Limb (tissue), 2 donors: ENCODE measurements around the gene SLC5A11.
"Not testable (repeated sequence)": the region's sequence is repeated elsewhere in the genome, so short reads cannot be mapped to it uniquely, and the experiment has no call there.

ENCODE experiments used
- DNase-seq, 2 donors: peaks; one replicate each; pipeline ENCODE4 v3.0.0-alpha.2; 2016; ENCODE audit errors: extremely low spot score in 2 of 2

SLC5A11 gene

DNA sequence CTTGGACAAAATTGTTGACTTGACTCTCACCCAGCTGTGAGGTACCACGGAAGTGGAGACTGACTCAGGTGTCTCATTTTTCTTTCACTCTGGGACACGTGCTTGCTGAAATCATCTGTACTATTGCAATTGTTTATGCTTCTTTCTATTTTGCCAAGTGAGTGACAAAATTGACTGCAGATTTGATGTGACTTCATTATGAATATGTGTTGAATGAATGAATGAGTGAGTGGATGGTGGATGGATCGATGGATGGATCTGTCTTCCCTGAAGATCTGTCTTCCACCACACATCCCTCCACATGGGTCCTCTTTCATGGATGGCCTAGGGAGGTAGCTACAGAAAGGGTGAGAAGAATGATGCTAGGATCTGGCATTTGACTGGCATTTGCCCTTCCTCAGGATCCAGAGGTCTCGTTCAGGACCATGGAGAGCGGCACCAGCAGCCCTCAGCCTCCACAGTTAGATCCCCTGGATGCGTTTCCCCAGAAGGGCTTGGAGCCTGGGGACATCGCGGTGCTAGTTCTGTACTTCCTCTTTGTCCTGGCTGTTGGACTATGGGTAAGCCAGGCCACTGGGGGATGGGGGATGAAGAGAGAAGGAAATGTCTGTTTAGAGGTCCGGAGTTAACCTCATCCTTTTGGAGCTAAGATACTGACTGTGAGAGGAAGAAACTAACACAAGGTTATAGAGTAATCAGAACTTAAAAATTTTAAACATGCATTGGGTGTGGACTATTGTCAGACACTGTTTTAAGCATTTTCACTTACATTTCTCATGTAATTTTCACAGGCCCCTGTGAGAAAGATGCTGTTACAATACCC is 12.7 kb downstream of the SLC5A11 start:
- peak; percentile 24 to 72 for DNase-seq

DNA sequence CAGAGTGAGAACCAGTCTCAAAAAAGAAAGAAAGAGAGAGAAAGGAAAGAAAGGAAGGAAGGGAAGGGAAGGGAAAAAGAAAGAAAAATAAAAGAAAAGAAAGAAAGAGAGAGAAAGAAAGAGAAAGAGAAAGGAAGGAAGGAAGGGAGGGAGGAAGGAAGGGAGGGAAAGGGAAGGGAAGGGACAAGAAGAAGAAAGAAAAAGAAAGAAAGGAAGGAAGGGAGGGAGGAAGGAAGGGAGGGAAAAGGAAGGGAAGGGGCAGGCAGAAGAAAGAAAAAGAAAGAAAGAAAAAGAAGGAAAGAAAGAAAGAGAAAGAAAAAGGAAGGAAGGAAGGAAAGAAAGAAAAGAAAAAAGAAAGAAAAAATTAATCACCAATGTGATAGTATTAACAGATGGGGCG is 15.7 kb downstream of the SLC5A11 start:
- no peak for DNase-seq

DNA sequence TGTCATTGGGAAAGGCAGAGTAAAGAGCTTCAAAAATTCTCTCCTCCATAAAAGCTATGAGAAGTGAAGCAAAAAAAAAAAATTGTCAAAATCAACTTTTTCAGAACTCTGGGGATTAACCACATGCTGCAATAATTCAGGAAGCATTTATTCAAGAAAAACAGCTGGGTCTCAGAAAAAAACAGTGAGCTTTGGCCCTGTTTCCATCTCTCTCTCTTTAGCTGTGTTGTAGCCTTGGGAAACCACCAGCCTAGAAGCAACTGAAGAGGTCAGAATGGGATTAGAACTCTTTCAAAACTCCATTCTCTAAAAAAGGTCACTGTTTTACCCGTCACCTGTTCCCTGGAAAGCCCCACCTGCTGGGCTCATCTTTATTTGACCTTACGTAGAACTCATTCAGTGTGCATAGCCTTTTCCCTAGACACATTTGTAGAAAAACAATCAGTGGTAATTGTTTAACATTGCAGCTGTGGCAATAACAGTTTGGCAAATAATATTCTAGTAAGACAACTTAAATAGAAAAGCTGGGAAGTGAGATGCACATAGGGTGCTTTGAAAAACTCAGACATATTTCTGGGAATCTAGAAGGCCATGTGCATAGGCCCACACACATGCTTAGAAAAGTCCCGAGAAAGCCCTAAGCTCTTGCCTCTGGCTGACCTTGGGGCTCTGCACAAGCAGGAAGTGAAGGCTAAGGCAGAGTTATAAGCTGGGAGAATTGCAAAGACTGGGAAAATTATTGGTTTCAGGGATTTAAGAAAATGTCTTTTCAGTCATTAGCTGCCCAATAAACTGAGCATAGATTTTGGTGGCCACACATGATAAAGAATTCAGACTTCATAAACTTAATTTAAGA is 18.0 kb downstream of the SLC5A11 start:
- DNase-seq: no peak

DNA sequence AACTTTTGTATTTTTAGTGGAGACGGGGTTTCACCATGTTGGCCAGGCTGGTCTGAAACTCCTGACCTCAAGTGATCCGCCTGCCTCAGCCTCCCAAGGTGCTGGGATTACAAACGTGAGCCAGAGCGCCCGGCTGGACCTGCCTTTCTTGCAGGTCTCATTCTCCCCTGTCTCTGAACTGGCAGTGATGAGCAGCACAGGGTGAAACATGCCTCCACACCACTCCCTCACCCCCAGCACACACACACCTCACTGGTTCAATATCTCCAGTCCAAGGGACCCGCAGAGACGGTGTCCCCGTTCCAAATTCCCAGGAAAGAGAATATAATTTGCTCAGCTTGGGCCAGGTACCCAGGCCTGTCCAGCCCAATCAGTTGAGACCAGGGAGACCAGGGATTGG is 23.3 kb downstream of the SLC5A11 start:
- no peak for DNase-seq

DNA sequence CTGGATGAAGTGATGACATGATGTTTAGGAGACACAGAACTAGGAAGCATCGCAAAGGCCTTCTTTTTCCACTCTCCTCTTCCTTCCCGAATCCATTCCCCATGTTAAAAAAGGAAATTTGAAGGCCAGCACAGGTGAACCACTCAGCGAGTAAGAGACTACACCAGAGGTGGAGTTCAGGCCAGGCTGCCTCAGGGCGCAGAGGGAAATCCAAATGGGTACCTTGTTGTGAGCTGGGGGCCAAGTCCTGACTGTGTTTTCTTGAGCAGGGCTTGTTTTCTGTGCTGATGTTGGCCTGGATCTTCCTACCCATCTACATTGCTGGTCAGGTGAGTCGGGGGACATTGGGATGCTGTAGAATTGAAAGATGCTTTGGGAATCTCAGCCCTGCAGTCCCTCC is 26.1 kb downstream of the SLC5A11 start:
- no peak for DNase-seq

DNA sequence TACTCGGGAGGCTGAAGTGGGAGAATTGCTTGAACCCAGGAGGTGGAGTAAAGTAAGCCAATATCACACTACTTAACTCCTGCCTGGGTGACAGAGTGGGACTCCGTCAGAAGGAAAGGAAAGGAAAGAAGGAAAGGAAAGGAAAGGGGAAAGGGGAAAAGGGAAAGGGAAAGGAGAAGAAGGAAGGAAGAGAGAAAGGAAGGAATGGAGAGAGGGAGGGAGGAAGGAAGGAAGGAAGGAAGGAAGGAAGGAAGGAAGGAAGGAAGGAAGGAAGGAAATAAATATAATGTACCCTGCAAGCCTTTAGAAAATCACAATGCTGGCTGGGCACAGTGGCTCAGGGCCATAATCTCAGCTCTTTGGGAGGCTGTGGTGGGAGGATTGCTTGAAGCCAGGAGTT is 27.3 kb downstream of the SLC5A11 start:
- no peak for DNase-seq

DNA sequence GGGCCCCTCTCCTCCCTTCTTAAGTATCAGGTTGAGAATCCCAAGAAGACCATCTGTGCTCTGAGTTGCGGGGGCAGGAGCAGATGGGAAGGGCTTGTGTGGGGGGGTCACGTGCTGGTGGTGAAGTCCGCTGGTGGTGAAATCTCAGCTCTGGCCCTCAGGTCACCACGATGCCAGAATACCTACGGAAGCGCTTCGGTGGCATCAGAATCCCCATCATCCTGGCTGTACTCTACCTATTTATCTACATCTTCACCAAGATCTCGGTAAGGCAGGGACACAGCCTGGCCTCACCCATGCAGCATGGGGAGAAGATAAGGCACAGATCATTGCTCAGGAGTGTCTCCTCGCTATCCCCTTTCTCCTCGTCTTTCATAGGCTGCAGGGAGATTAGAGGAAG is 29.7 kb downstream of the SLC5A11 start:
- no peak for DNase-seq

DNA sequence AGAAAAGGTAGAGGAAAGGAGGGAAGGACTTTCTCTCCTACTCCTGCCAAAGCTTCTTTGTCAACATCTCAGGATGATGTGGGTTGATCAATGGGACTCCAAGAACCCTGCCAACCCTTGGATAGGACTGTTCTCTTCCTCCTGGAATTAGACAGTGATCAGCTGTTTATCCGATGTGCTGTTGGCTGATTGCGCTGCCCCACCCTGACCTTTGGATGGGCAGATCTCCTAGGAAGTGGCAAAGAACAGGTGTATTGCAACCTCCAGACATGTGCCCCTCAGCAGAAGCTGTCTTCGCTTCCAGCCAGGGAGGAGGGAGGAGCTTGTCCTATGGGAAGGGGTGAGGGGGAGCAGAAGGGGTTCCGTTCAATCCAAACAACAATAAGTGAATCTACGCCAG is 30.5 kb downstream of the SLC5A11 start:
- DNase-seq: no peak

DNA sequence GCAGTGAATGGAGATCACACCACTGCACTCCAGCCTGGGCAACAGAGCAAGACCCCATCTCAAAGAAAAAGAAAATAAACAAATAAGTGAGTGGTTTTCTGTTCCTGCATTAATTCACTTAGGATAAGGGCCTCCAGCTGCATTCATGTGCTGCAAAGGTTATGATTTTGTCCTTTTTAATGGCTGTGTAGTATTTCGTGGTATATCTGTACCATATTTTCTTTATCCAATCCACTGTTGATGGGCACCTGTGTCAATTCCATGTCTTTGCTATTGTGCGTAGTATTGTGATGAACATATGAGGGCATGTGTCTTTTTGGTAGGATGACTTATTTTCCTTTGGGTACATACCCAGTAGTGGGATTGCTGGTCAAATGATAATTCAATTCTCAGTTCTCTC is 33.9 kb downstream of the SLC5A11 start:
- DNase-seq: no peak

DNA sequence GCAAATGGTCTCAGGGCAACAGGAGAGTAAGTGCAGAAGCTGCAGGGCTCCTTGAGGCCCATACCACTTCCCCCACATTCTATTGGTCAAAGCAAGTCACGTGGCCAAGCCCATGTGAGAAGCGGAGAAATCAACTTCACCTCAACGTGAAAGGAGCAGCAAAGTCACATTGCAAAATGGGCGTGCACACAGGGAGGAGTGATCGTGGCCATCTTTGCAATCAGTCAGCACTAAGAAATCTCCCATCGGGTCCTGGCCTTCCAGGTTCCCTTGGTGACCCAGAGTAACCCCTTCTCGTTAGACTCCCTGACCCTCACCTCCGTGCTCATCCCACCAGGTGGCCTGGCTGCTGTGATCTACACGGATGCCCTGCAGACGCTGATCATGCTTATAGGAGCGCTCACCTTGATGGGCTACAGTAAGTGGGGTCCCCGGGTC is 38.0 kb downstream of the SLC5A11 start:
- DNase-seq: no peak

DNA sequence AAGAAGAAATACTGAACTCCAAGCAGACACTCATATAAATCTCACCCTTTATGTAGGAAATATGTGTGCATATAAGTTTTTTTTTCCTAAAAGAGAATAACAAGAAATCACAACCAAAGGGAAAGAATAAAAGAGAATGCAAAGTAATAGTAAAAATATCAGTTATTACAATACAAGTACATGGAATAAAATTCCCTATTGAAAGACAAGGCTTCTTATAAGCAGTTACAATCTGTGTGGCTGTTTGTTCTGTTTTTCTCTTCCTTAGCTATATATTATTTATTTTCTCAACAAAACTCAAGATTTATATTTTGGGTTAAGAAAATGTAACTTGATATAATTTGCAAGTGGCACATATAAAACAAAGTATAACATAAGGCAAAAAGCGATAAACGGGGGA is 41.7 kb downstream of the SLC5A11 start:
- DNase-seq: no peak

DNA sequence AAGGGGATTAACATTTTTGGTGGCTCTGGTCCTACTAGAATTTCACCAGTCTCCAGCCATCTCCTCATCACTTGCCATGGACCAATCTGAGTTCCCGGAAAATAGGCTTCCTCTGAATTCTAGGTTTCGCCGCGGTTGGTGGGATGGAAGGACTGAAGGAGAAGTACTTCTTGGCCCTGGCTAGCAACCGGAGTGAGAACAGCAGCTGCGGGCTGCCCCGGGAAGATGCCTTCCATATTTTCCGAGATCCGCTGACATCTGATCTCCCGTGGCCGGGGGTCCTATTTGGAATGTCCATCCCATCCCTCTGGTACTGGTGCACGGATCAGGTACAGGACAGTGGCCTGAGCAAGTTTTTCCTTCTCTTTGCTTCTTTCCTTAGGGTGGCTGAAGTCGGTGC is 45.0 kb downstream of the SLC5A11 start:
- no peak for DNase-seq

DNA sequence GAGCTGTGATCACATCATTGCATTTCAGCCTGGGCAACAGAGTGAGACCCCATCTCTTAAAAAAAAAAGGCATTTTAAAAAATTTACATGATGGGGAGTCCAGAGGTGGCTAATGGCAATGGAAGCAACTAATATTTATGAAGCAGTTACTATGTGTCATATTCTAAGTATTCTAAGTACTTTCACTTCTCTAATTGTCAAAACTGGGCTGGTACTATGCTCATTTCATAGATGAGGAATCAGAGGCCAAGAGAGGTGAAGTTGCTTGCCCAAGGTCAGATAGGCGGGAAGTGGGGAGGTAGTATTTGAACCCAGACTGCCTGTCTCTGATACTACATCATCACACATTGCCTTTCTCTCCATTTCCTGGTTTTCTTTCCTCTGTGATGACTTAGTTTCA is 50.7 kb downstream of the SLC5A11 start:
- no peak for DNase-seq

DNA sequence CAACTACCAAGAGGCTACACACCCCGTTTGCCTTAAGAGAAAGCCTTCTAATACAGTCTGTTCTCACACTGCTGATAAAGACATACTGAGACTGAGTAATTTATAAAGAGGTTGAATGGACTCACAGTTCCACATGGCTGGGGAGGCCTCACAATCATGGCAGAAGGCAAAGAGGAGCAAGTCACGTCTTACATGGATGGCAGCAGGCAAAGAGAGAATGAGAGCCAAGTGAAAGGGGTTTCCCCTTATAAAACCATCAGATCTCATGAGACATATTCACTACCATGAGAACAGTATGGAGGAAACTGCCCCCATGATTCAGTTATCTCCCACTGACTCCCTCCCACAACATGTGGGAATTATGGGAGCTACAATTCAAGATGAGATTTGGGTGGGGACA is 51.8 kb downstream of the SLC5A11 start:
- not testable (repeated sequence) for DNase-seq

DNA sequence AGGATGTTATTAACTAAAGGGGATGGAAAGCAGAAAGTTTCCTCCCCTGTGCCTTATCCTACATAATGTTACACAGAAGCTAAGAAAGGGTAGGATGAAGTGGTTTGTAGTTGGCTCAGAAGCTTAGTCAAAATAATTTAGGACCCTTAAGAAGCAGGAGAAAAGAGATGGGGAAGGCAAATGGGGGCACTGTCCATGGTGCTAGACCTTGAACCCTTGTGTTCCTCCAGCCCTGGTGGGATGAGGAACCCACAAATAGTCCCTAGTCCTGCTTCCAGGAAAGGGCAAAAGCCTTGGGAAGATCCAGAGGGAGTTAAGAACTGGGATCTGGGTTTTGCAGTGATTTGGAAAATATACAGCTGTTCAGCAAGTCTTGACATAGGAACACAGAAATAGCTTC is 54.5 kb downstream of the SLC5A11 start:
- no peak for DNase-seq

DNA sequence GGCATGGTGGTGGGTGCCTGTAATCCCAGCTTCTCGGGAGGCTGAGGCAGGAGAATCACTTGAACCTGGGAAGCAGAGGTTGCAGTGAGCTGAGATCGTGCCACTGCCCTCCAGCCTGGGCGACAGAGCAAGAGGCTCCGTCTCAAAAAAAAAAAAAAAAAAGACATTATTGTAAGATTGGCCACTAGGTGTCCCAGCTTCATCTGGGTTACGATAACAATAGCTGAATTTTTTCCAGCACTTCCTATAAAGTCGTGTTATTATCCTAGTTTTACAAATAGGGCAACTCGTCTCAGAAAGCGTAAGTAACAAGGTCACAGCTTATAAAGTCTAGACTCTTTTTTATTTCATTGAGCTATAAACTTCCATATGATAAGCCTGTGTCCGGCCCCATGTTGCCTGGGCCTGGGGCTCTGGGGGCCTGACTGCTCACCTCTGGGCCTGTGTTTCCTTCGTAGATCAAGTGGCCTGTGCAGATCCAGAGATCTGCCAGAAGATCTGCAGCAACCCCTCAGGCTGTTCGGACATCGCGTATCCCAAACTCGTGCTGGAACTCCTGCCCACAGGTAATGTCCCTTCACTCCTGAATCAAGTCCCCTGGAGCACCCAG is 60.5 kb downstream of the SLC5A11 start:
- no peak for DNase-seq

DNA sequence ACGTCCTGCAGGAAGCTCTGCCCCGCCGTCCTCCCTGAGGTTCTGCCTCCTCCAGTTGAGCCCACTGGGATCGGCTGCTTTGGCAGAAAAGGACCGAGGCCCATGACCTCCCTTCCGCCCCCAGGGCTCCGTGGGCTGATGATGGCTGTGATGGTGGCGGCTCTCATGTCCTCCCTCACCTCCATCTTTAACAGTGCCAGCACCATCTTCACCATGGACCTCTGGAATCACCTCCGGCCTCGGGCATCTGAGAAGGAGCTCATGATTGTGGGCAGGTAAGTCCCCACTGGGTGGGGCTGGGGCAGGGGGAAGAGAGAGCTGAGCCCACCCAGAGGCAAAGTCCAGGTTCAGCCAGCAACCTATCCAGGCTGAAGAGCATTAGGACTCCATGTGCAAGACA is 61.1 kb downstream of the SLC5A11 start:
- DNase-seq: no peak

DNA sequence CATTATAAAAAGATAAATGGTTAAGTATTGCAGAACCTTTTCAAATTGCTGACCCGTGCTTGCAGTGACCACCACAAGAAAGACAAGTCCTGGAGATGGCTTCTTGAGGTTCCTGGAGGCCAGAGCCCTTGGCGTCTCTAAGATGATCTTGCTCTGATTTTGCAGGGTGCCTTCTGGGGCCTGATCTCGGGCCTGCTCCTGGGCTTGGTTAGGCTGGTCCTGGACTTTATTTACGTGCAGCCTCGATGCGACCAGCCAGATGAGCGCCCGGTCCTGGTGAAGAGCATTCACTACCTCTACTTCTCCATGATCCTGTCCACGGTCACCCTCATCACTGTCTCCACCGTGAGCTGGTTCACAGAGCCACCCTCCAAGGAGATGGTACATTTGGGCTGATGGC is 63.0 kb downstream of the SLC5A11 start:
- no peak for DNase-seq

DNA sequence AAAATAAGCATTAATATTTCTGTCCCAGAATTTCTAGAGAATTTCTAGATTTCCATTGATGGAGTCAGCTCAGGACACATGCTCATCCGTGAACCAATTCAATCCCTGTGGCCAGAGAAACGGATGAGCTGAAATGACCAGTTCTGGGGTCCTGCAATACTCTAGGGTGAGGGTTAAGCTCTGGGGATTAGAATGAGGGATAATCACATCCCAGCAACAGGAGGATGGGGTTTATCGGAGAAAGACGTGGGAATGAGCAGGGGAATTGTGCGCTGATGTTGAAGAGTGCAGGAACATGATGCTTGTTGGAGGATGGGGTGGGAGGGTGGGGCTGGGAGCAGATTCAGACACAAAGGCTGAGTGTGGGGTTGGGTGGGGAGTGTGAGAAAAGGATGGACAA is 64.1 kb downstream of the SLC5A11 start:
- no peak for DNase-seq

DNA sequence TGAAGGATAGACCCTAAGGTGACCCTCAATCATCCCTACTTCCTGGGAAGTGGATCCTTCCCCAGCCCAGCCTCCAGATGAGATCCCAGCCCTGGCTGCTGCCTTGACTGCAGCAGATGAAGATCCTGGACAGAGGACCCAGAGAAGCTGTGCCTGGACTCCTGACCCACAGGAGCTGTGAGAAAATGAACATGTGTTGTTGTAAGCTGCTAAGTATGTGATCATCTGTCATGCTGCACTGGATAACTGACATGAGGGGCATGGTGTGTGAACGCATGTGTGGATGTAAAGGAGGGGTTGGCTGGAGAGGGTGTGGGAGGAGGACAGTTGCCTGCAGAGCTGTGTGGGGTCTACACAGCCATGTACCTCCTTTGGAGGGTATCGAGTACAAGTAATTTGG is 69.3 kb downstream of the SLC5A11 start:
- no peak for DNase-seq

DNA sequence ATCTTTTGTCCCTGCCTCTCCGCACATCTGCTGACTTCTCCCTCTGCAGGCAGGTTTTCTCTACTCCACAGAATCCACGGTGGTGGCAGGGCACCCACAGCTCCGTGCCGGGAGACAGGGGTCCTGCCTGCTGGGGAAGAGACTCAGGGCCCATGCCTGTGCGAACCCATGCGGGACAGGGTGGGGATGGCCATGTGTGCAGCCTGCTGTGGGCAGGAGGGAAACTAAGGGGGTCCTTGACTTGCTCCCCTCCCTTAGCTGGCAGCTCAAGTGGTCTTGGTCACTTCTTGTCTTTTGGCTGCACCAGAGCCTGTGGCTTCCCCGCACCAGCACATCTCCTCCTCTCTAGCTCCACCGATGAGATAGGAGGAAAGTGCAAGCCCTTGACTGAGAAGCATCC is 69.8 kb downstream of the SLC5A11 start:
- DNase-seq: no peak

DNA sequence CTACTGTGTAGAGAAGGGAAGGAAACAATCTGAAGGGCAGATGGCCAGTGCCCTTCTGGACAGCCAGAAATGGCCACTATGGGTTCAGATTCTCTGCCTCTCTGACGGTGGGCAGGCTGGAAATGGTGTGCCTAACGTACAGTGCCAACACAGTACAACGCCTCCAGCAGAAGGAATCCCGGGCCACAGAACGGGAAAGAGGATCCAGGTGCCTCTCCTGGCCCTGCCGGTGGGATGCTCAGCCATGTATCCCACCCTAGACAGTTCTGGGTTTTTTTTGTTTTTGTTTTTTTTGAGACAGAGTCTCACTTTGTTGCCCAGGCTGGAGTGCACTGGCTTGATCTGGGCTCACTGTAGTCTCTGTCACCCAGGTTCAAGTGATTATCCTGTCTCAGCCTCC is 71.5 kb downstream of the SLC5A11 start:
- DNase-seq: no peak
